HEK293T (cell line): ENCODE data around the gene CLK2.
"Not testable (repeated sequence)": the region's sequence is repeated elsewhere in the genome, so short reads cannot be mapped to it uniquely, and the experiment has no call there.

Experiments
- CTBP1 ChIP-seq: fragments of 450-650 bp; IDR thresholded peaks from 2 replicates; pipeline ENCODE4 v1.6.1; 2016; ENCODE audit warnings: borderline replicate concordance
- FOXK2 ChIP-seq: fragments of 450-650 bp; IDR thresholded peaks from 2 replicates; pipeline ENCODE4 v1.6.1; 2016; ENCODE audit warnings: mild to moderate bottlenecking
- FOXM1 ChIP-seq: fragments of 450-650 bp; IDR thresholded peaks from 2 replicates; pipeline ENCODE4 v1.6.1; 2017; ENCODE audit warnings: mild to moderate bottlenecking, borderline replicate concordance
- HDGF ChIP-seq: fragments of 450-650 bp; IDR thresholded peaks from 2 replicates; pipeline ENCODE4 v1.6.1; 2017; ENCODE audit warnings: antibody characterized with exemption, borderline replicate concordance
- SUZ12 ChIP-seq: fragments of 450-650 bp; IDR thresholded peaks from 2 replicates; pipeline ENCODE4 v1.6.1; 2016; ENCODE audit warnings: mild to moderate bottlenecking
- TARDBP ChIP-seq: fragments of 450-650 bp; IDR thresholded peaks from 2 replicates; pipeline ENCODE4 v1.6.1; 2016
- ZNF384 ChIP-seq: fragments of 450-650 bp; IDR thresholded peaks from 2 replicates; pipeline ENCODE4 v1.6.1; 2016

DNA sequence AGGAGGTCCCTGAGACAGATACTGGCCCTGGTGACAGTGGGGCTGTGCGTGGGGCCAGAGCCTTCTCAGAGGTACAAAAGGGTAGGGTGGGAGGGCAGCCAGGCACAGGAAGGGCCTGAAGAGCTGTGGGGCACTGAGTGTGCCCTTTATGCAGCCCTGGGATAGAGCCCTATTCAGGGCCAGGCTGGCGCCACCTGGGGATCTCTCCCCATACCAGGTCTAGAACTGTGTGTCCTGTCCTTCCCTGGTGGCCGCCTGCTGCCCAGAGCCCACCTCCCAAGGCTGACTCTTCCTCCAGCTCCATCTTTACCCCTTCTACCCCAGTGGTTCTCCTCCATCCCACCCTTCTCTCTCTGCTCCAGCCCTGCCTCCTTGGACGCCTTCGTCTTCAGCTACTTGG is 39.8 kb downstream of the CLK2 start:
- not testable (repeated sequence) for TF ChIP-seq FOXM1, CTBP1, TARDBP, ZNF384, SUZ12, HDGF, FOXK2
